Limb (tissue), 2 donors: Measurements from ENCODE around the gene DHRS2.
"Not testable (repeated sequence)": the region's sequence is repeated elsewhere in the genome, so short reads cannot be mapped to it uniquely, and the experiment has no call there.

ENCODE experiments used
- DNase-seq, 2 donors: peaks; one replicate each; pipeline ENCODE4 v3.0.0-alpha.2; 2016; ENCODE audit errors: extremely low spot score in 2 of 2

The DHRS2 gene

DNA sequence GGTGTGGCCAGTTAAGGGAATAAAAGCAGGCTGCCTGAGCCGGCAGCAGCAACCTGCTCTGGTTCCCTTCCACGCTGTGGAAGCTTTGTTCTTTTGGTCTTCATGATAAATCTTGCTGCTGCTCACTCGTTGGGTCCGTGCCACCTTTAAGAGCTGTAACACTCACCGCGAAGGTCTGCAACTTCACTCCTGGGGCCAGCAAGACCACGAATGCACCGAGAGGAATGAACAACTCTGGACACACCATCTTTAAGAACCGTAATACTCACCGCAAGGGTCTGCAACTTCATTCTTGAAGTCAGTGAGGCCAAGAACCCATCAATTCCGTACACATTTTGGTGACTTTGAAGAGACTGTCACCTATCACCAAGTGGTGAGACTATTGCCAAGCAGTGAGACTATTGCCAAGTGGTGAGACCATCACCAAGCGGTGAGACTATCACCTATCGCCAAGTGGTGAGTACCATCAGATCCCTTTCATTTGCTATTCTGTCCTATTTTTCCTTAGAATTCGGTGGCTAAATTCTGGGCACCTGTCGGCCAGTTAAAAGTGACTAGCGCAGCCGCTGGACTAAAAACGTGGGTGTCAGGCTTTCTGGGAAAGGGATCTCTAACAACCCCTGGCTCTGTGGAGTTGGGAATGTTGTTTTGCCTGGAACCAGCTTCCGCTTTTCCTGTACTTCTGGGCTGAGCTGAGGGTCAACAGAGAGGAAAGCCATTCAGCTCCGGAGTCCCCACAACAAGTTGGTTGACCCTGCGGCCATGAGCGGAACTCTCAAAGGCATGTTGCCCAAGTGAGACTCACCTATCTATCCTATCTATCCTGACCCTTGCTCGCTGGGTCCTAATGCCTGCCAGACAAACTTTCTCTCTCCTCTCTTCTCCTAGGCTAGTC, at the start of gene DHRS2:
Gene DHRS2, plus strand, starts transcription at position 48 of the 895 bp plus-strand sequence. CDS start 2,501 bp downstream, outside the sequence.
- no peak for DNase-seq

GRCh38 chr14:23588884-23589598, 47.1 kb upstream of the DHRS2 start:
- peak; percentile 86 to 93 for DNase-seq

DNA sequence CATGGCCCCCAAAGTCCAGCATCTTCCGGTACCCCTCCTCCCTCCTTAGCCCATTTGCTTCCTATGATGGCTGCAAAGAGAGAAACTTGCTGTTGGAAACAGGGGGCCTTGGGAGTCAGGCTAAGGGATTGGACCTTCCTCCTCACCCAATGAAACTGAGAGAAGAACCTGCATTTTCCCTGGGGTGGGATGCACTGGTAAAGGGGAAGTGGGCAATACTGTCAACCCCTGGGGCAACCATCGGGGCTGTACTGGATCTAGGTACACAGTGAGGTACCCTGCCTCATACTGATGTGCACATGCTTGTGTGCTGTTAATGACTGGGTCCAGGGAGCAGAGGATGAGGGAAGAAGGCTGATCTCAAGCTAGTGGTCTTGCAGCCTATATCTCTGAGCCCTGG, 46.6 kb upstream of the DHRS2 start:
- no peak for DNase-seq

GRCh38 chr14:23590198-23590597, 46.0 kb upstream of the DHRS2 start:
- DNase-seq = no peak

DNA sequence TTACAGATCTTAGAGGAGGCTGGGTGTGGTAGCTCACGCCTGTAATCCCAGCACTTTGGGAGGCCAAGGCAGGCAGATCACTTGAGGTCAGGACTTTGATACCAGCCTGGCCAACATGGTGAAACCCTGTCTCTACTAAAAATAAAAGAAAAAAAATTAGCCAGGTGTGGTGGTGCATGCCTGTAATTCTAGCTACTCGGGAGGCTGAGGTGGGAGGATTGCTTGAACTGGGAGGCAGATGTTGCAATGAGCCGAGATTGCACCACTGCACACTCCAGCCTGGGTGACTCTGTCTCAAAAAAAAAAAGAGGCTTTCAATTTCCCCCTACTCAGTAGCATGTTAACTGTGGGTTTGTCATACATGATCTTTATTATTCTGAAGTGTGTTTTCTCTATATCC, 42.0 kb upstream of the DHRS2 start:
- not testable (repeated sequence) for DNase-seq

DNA sequence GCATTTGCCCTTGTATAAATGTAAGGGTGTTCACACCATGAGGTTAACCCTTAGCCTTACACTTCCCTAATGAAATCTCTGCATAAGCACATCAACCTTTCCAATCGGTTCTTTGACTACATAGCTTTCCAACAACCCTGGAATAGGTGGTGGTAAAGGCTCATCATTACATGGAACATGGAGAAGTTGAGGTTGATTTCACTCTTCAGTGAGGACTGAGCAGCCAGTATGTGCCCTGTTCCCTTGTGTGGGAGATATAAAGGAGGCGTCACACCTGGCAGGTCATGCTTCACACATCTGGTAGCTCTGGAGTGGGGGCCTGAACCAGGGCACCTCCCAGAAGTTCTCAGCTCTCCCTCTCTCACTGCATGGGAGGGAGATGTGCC, 35.8 kb upstream of the DHRS2 start:
- DNase-seq = no peak

DNA sequence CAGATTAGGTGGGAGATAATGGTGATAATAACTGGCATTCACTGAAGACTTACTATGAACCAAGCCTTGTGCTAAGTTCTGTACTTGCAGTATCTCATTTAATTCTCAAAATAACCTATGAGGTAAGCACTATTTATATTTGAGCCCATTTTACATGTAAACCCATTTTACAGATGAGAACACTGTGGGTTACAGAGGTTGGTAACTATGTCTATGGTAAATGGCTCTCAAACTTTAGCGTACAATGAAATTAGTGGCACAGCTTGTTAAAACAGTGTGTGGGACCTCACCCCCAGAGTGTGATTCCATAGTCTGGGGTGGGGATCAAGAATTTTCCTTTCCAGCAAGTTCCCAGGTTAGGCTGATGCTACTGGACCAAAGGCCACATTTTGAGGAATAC, 35.4 kb upstream of the DHRS2 start:
- no peak for DNase-seq

DNA sequence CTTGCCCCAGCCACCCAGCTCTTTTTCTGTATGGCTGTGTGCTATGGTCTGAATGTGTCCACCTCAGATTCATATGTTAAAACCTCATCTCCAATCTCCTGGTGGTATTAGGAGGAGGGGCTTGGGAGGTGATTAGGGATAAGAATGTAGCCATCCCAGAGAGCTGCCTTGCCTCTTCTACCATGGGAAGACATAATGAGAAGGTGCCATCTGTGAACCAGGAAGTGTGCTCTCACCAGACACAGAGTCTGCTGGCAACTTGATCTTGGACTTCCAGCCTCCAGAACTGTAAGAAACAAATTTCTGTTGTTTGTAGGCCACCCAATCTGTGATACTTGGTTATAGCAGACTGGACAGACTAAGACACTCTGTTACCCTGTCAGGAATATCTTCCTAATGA, 34.7 kb upstream of the DHRS2 start:
- no peak for DNase-seq

- DNase-seq = no peak
Measured at GRCh38 chr14:23601845-23602180, 34.4 kb upstream of the DHRS2 start.

- no peak for DNase-seq
Measured at GRCh38 chr14:23602181-23603095, 33.7 kb upstream of the DHRS2 start.

- no peak for DNase-seq
Measured at GRCh38 chr14:23603103-23603502, 33.1 kb upstream of the DHRS2 start.

- DNase-seq = no peak
Measured at GRCh38 chr14:23604148-23604547, 32.0 kb upstream of the DHRS2 start.

- DNase-seq = no peak
Measured at GRCh38 chr14:23604675-23605170, 31.4 kb upstream of the DHRS2 start.

- DNase-seq = no peak
Measured at GRCh38 chr14:23605931-23606585, 30.1 kb upstream of the DHRS2 start.

DNA sequence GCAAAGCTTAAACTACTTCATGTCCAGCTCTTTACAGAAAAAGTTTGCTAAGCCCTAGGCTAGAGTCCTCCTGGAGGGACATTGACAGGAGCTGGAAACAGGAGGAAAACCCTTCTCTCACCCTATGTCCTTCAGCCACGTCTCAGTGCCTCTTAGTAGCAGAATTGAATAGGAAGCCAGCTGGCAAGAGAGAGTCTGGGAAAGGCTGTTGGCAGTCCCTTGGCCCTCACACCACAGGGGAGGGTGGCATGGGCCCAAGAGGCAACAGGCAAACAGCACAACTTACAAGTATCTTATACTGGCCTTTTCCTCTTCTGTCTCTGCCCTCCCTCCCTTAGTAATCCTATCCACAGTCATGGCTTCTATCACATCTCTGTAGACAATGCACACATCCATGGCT, 27.7 kb upstream of the DHRS2 start:
- DNase-seq = no peak

DNA sequence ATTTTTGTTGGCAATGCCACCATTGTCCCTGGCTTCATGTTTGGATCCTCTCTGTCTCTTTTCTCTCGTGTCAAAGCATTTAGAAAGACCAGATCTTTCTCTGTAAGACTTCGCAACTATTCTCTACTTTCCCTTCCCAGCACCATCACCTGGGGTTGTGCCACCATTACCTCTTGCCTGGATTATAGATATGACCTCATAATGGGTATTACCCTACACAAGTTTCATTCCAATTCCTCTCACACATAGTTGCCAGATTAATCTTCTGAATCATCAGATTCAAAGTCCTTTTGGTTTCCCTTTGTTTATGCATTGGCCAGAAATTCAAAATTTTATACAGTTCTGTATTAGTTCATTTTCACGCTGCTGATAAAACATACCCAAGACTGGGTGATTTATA, 27.2 kb upstream of the DHRS2 start:
- DNase-seq = no peak

GRCh38 chr14:23609411-23610089, 26.6 kb upstream of the DHRS2 start:
- DNase-seq = not testable (repeated sequence)

DNA sequence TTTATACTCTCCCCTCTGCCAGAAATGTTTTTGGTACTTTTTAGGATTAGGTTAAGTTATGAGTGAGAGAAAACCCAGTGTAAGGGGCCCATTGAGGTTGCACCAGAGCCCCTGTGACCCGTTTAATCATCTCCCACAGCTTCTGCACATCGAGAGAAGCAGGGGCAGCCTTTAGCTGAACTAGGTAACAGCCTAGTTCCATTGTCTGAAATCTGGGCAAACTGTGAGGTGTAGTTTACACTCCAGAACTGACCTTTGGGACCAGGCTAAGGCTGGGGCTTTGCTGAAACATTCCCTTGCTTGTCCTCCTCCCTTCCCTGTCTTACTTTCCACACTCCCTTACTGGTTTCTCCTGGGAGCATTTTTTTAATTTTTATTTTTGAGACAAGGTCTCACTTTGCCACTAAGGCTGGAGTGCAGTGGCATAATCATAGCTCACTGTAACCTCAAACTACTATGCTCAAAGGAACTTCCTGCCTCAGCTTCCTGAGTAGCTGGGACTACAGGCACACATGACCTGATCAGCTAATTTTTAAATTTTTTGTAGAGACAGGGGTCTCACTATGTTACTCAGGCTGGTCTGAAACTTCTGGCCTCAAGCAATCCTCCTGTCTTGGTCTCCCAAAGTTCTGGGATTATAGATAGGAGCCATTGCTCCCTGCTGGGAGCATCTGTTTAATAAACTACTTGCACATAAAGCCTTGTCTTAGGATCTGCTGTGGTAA, 25.9 kb upstream of the DHRS2 start:
- DNase-seq = no peak

GRCh38 chr14:23610815-23611289, 25.3 kb upstream of the DHRS2 start:
- no peak for DNase-seq

DNA sequence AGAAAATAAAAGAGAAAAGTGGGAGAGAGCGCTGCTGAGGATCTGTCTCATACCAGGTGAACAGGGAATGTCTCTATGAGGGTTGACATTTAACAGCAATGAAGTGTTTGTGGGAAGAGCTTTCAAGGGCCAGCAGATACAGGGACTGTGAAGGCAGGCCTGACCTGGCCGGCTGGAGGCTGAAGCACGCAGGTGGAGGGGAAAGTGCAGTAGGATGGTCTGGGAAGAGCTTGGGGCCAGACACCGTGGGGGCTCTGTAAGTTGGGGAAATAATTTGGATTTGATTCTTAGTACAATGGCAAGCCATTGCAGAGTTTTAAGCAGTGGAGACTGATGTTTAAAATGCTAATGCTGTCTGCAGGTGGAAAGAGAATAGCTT, 23.8 kb upstream of the DHRS2 start:
- DNase-seq = no peak
